Amniotic epithelial cell (primary cell): Measurements from ENCODE around the gene SNX27.
A peak's percentile ranks its signal among the peaks of the same experiment; 100 is the strongest.
"Not testable (repeated sequence)": the region's sequence is repeated elsewhere in the genome, so short reads cannot be mapped to it uniquely, and the experiment has no call there.

Experiments
- DNase-seq: peaks from one replicate; pipeline ENCODE4 v3.0.0-alpha.2; 2010; ENCODE audit warnings: low read depth

SNX27 gene

GRCh38 chr1:151639466-151639865, 27.6 kb downstream of the SNX27 start:
- peak; percentile 83 for DNase-seq

- no peak for DNase-seq
These were observed 29.4 kb downstream of the SNX27 start for GRCh38 chr1:151641229-151641628.

GRCh38 chr1:151643085-151643484, 31.2 kb downstream of the SNX27 start:
- DNase-seq = not testable (repeated sequence)

- no peak for DNase-seq
These were observed 32.2 kb downstream of the SNX27 start for GRCh38 chr1:151644001-151644400.

GRCh38 chr1:151653397-151653796, 41.5 kb downstream of the SNX27 start:
- DNase-seq = peak; percentile 94

- DNase-seq = no peak
These were observed 43.5 kb downstream of the SNX27 start for GRCh38 chr1:151655371-151655770.

- DNase-seq = no peak
These were observed 49.9 kb downstream of the SNX27 start for GRCh38 chr1:151661751-151662150.

GRCh38 chr1:151668090-151668489, 56.2 kb downstream of the SNX27 start:
- no peak for DNase-seq

GRCh38 chr1:151670036-151670675, 58.3 kb downstream of the SNX27 start:
- DNase-seq = not testable (repeated sequence)

- no peak for DNase-seq
These were observed 61.6 kb downstream of the SNX27 start for GRCh38 chr1:151673407-151673806.

- DNase-seq = peak; percentile 41
These were observed 68.5 kb downstream of the SNX27 start for GRCh38 chr1:151680391-151680790.

- DNase-seq = peak; percentile 85
These were observed 69.0 kb downstream of the SNX27 start for GRCh38 chr1:151680826-151681225.

- DNase-seq = no peak
These were observed 70.1 kb downstream of the SNX27 start for GRCh38 chr1:151681923-151682322.

GRCh38 chr1:151682901-151683300, 71.1 kb downstream of the SNX27 start:
- DNase-seq = not testable (repeated sequence)

- DNase-seq = no peak
These were observed 72.3 kb downstream of the SNX27 start for GRCh38 chr1:151684128-151684527.

GRCh38 chr1:151686561-151686960, 74.7 kb downstream of the SNX27 start:
- no peak for DNase-seq

GRCh38 chr1:151689494-151689893, 77.6 kb downstream of the SNX27 start:
- DNase-seq = no peak

- no peak for DNase-seq
These were observed 80.4 kb downstream of the SNX27 start for GRCh38 chr1:151692226-151692625.

GRCh38 chr1:151693057-151693651, 81.3 kb downstream of the SNX27 start:
- DNase-seq = peak; percentile 41

GRCh38 chr1:151701515-151701914, 89.7 kb downstream of the SNX27 start:
- DNase-seq = no peak

- DNase-seq = no peak
These were observed 91.1 kb downstream of the SNX27 start for GRCh38 chr1:151702936-151703335.

- DNase-seq = no peak
These were observed 92.0 kb downstream of the SNX27 start for GRCh38 chr1:151703813-151704212.

GRCh38 chr1:151704246-151704645, 92.4 kb downstream of the SNX27 start:
- no peak for DNase-seq

- DNase-seq = no peak
These were observed 93.3 kb downstream of the SNX27 start for GRCh38 chr1:151705146-151705545.
